ENCODE measurements around the gene KPNA1. TPM values are rescaled to one million over a fixed set of nuclear protein-coding genes. Genes with fewer than 3 reads are reported as not detected.

The KPNA1 gene
- total RNA-seq (2021; ENCODE audit: unreplicated experiment) (118 TPM), Bru-seq, nascent RNA (percentile 96 among the genes with signal in this experiment), BruChase-seq, experiment 1, labeled RNA remaining after a 2-hour chase (percentile 88 among the genes with signal in this experiment), BruChase-seq, experiment 2, labeled RNA remaining after a 6-hour chase (percentile 91 among the genes with signal in this experiment)
- 44.9 TPM for polyA plus RNA-seq (2012; ENCODE audit: insufficient read length)
- long read RNA-seq, full-length matches to known transcripts, result 191 of 251 reads
- long read RNA-seq, partial matches to known transcripts, result 17 of 251 reads
- long read RNA-seq, other reads (novel, unspliced or antisense), result 43 of 251 reads

DNA sequence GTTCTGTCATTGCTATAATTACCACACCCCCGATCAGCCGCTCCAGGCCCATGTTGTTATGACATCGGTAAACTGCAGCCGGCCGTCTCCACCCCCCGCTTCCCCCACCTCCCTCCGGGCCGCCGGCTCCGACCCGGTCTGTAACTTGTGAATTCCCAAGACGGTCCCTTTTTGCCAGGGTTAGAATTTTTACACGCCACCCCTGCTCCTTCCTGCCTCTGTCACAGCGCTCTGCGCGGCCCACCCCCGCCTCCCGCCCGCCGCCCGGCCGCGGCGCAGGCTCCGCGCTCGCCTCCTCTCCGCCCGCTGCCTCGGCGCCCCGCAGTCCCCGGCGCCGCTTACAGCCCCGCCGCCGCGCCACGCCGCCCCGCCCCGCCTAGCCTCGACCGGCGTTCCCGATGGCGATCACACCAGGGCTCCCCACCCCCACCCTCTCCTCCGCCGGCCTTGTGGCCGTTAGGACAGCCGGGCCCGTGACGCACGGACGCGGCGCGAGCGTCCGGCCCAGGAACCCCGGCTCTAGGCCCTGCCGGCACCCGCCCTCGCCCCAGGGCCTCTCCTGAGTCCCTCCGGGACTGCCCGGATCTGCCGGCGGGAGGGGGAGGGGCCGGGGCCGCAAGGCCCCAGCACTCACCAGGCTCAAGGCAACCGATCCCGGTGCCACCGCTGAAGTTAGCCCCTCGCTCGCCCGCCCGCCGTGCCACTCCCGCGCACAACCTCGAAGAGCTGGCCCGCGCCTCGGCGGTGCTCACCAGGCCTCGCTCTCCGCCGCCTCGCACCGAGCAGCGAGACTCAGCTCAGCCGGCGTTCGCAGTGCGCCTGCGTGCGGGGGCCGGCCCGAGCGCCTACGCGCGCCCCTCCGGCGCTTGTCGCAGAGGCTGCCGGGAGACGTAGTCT is at the start of gene KPNA1:
Gene KPNA1 (minus strand): TSS at position 817 of the 897 bp plus-strand sequence. CDS start 18,374 bp downstream, outside the sequence.
- Histone ChIP-seq H3K27ac (ENCODE audit: low read length) (peak within 1 kb of the TSS; percentile 79), H3K4me1 (ENCODE audit: control insufficient read depth, insufficient read depth, low read length) (peaks cover 24% of the 10 kb centered on the region), H3K9me3 (ENCODE audit: control insufficient read depth, insufficient read depth, low read depth, low read length) (no peaks in the 10 kb centered on the region), H3K27me3 (ENCODE audit: control insufficient read depth, insufficient read depth, low read length) (no peaks in the 10 kb centered on the region), H3K4me3 (ENCODE audit: low read depth in 2 of 2, low read length in 2 of 2) (peak within 1 kb of the TSS; percentile 71 to 83), H3K36me3 (ENCODE audit: control insufficient read depth, insufficient read depth, low read length) (no peaks in the 10 kb centered on the region; the same call in 1 of the 2 replicates)
- BruUV-seq (replicated peaks), result no TSS peak
- peak; percentile 88 for TF ChIP-seq POLR2AphosphoS5 (IDR thresholded peaks at IDR 0.05; ENCODE audit: low read depth, low read length)
- TF ChIP-seq SIN3A (IDR thresholded peaks at IDR 0.05; ENCODE audit: borderline replicate concordance, insufficient read depth, low read depth, low read length), result peak; percentile 89
- TF ChIP-seq, protein P1, sequence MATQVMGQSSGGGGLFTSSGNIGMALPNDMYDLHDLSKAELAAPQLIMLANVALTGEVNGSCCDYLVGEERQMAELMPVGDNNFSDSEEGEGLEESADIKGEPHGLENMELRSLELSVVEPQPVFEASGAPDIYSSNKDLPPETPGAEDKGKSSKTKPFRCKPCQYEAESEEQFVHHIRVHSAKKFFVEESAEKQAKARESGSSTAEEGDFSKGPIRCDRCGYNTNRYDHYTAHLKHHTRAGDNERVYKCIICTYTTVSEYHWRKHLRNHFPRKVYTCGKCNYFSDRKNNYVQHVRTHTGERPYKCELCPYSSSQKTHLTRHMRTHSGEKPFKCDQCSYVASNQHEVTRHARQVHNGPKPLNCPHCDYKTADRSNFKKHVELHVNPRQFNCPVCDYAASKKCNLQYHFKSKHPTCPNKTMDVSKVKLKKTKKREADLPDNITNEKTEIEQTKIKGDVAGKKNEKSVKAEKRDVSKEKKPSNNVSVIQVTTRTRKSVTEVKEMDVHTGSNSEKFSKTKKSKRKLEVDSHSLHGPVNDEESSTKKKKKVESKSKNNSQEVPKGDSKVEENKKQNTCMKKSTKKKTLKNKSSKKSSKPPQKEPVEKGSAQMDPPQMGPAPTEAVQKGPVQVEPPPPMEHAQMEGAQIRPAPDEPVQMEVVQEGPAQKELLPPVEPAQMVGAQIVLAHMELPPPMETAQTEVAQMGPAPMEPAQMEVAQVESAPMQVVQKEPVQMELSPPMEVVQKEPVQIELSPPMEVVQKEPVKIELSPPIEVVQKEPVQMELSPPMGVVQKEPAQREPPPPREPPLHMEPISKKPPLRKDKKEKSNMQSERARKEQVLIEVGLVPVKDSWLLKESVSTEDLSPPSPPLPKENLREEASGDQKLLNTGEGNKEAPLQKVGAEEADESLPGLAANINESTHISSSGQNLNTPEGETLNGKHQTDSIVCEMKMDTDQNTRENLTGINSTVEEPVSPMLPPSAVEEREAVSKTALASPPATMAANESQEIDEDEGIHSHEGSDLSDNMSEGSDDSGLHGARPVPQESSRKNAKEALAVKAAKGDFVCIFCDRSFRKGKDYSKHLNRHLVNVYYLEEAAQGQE (IDR thresholded peaks at IDR 0.05; ENCODE audit: insufficient read depth in 1 of 2, low read depth in 2 of 2, low read length in 1 of 2), result 0 out of 4 replicates have a peak, but pooled peaks of 1 of the 2 experiments have one; percentile 8
- TF ChIP-seq, protein P2, sequence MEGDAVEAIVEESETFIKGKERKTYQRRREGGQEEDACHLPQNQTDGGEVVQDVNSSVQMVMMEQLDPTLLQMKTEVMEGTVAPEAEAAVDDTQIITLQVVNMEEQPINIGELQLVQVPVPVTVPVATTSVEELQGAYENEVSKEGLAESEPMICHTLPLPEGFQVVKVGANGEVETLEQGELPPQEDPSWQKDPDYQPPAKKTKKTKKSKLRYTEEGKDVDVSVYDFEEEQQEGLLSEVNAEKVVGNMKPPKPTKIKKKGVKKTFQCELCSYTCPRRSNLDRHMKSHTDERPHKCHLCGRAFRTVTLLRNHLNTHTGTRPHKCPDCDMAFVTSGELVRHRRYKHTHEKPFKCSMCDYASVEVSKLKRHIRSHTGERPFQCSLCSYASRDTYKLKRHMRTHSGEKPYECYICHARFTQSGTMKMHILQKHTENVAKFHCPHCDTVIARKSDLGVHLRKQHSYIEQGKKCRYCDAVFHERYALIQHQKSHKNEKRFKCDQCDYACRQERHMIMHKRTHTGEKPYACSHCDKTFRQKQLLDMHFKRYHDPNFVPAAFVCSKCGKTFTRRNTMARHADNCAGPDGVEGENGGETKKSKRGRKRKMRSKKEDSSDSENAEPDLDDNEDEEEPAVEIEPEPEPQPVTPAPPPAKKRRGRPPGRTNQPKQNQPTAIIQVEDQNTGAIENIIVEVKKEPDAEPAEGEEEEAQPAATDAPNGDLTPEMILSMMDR (IDR thresholded peaks at IDR 0.05), result no peak
- peak; percentile 38; the same call in 1 of the 2 replicates for TF ChIP-seq TCF7L2 (IDR thresholded peaks at IDR 0.05; ENCODE audit: low read depth, low read length)
- peak; percentile 69 for DNase-seq (ENCODE audit: low read depth, low spot score)
- ChIA-PET POLR2A (interaction anchor here (0.6 to 0.7 kb wide), 2 partner anchors 9 to 124 kb away, joined by 5 to 10 read pairs; no protein-coding TSS in a partner anchor), CTCF (no interaction called here)
- ATAC-seq, result peak; percentile 97
- intact Hi-C loops (cut with micrococcal nuclease; ENCODE audit: unreplicated experiment) (no loop called here), in situ Hi-C loops (cut with HindIII; ENCODE audit: low pct_unique_long_range_greater_than_20kb, low sequenced_read_pairs) (no loop called here)

DNA sequence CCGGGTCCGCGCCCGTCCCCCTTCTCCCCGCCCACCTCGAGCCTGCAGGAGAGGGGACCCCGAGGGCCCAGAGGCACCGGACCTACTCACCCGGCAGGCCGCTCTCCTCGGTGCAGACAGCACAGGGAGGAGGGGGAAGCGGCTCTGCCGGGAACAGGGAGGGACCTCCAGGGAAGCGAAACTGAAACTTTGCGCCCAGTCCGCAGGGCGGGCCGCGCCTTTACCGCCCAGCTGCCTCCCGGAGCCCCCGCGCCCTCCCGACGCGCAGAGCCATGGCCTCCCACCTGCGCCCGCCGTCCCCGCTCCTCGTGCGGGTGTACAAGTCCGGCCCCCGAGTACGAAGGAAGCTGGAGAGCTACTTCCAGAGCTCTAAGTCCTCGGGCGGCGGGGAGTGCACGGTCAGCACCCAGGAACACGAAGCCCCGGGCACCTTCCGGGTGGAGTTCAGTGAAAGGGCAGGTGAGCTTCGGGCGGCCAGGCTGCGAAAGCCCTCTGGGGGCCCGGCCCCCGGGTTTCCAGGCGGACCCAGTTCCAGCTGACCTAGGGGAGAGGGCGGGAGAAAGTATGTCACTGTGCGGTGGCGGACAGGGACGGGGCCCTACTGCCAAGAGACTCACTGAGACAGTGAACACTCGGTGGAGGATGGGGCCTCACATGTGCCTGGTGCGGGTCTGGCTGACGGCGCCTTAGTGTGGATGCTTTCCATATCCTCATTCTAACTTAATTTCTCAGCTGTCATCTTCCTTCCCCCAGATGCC is 49.6 kb upstream of the KPNA1 start, which contains the start of the genes DTX3L and PARP9:
Gene DTX3L (plus strand): TSS at position 184 of the 758 bp plus-strand sequence. CDS start 89 bp downstream, at position 273.
Gene PARP9 (minus strand): TSS at position 146 of the 758 bp plus-strand sequence. CDS start 4,680 bp downstream, outside the sequence.
- TF ChIP-seq POLR2AphosphoS5 (IDR thresholded peaks at IDR 0.05; ENCODE audit: low read depth, low read length) (peak; percentile 63), TCF7L2 (IDR thresholded peaks at IDR 0.05; ENCODE audit: low read depth, low read length) (0 out of 2 replicates have a peak, but pooled peaks have one; percentile 21), SIN3A (IDR thresholded peaks at IDR 0.05; ENCODE audit: borderline replicate concordance, insufficient read depth, low read depth, low read length) (peak; percentile 82; the same call in 1 of the 2 replicates)
- TF ChIP-seq, protein P1 (IDR thresholded peaks at IDR 0.05; ENCODE audit: insufficient read depth in 1 of 2, low read depth in 2 of 2, low read length in 1 of 2), result no peak
- TF ChIP-seq, protein P2 (IDR thresholded peaks at IDR 0.05), result no peak
- DNase-seq (ENCODE audit: low read depth, low spot score), result no peak
- BruUV-seq (replicated peaks), result no TSS peak
- ChIA-PET CTCF (no interaction called here), POLR2A (no interaction called here)
- in situ Hi-C loops (cut with HindIII; ENCODE audit: low pct_unique_long_range_greater_than_20kb, low sequenced_read_pairs), result no loop called here
- Histone ChIP-seq H3K36me3 (ENCODE audit: control insufficient read depth, insufficient read depth, low read length) (no peaks in the 10 kb centered on the region), H3K27ac (ENCODE audit: low read length) (peak within 1 kb of the TSS; percentile 77), H3K4me1 (ENCODE audit: control insufficient read depth, insufficient read depth, low read length) (peaks cover 3% of the 10 kb centered on the region; the same call in 1 of the 2 replicates), H3K4me3 (ENCODE audit: low read depth in 2 of 2, low read length in 2 of 2) (peak within 1 kb of the TSS; percentile 68 to 77), H3K27me3 (ENCODE audit: control insufficient read depth, insufficient read depth, low read length) (no peaks in the 10 kb centered on the region), H3K9me3 (ENCODE audit: control insufficient read depth, insufficient read depth, low read depth, low read length) (no peaks in the 10 kb centered on the region)
- ATAC-seq, result peak; percentile 97
- intact Hi-C loops (cut with micrococcal nuclease; ENCODE audit: unreplicated experiment), result no loop called here

All from Panc1 (cell line).